Calu3 (cell line): ENCODE measurements around the gene COL4A6. TPM values are rescaled to one million over a fixed set of nuclear protein-coding genes. Genes with fewer than 3 reads are reported as not detected.

Source experiments
- BruUV-seq: library from RNA; stranded (reverse); fragments of 400-500 nt; replicated peaks from 2 replicates; lab custom pipeline; 2021; lab: Mats Ljungman, UMichigan
- CTCF ChIA-PET: fragments of 300-600 bp; sonication (Branson Sonifier 250); formaldehyde crosslinking; loops from one replicate; lab custom pipeline; 2022; ENCODE audit warnings: antibody characterized with exemption; lab: Charles Lee
- DNase-seq: peaks from one replicate; pipeline ENCODE4 v3.0.0; 2022
- H3K27ac Mint-ChIP-seq: one replicate; pipeline ENCODE4 v1.8.0; 2022; ENCODE audit warnings: mixed read lengths; ENCODE audit not compliant: unreplicated experiment
- H3K27me3 Mint-ChIP-seq: one replicate; pipeline ENCODE4 v1.8.0; 2022; ENCODE audit warnings: mixed read lengths; ENCODE audit not compliant: unreplicated experiment
- H3K36me3 Mint-ChIP-seq: one replicate; pipeline ENCODE4 v1.8.0; 2022; ENCODE audit warnings: mild to moderate bottlenecking, moderate library complexity, mixed read lengths; ENCODE audit not compliant: insufficient read depth, unreplicated experiment
- H3K4me1 Mint-ChIP-seq: one replicate; pipeline ENCODE4 v1.8.0; 2022; ENCODE audit warnings: mild to moderate bottlenecking, low read depth, mixed read lengths; ENCODE audit not compliant: unreplicated experiment
- H3K4me3 Mint-ChIP-seq: one replicate; pipeline ENCODE4 v1.8.0; 2022; ENCODE audit warnings: mild to moderate bottlenecking, low read depth, moderate library complexity, mixed read lengths; ENCODE audit not compliant: unreplicated experiment
- H3K9me3 Mint-ChIP-seq: one replicate; pipeline ENCODE4 v1.8.0; 2022; ENCODE audit warnings: low read depth, mixed read lengths; ENCODE audit not compliant: unreplicated experiment
- CTCF ChIP-seq: fragments of 200-600 bp; IDR thresholded peaks from one replicate; pipeline ENCODE4 v1.8.0; 2022; ENCODE audit warnings: antibody characterized with exemption; ENCODE audit not compliant: unreplicated experiment
- intact Hi-C: fragments of 100-400 bp; cut with micrococcal nuclease; formaldehyde crosslinking; loops from one replicate; pipeline ENCODE4 v1.10.0; 2022; ENCODE audit not compliant: unreplicated experiment
- total RNA-seq: library from RNA; stranded (reverse); gene quantifications from 2 replicates; pipeline ENCODE4 v1.2.3, GENCODE V29; 2022

COL4A6 gene
- total RNA-seq, 1 experiment from 2014 or later: 0.31 TPM

- Mint-ChIP-seq H3K4me3 (no peak overlapping the region), H3K36me3 (no peaks in the 10 kb centered on the region), H3K9me3 (peaks cover 3% of the 10 kb centered on the region), H3K27ac (no peak overlapping the region), H3K27me3 (no peaks in the 10 kb centered on the region), H3K4me1 (peaks cover 18% of the 10 kb centered on the region)
- CTCF ChIA-PET: no interaction called here
- no TSS peak for BruUV-seq
- peak; percentile 13 for DNase-seq
- TF ChIP-seq CTCF: no peak
- intact Hi-C loops: no loop called here
Measured at GRCh38 chrX:108312957-108313356, 125.3 kb downstream of the COL4A6 start.

- Mint-ChIP-seq H3K4me3 (no peak overlapping the region), H3K27ac (no peak overlapping the region), H3K27me3 (no peaks in the 10 kb centered on the region), H3K9me3 (peaks cover 3% of the 10 kb centered on the region), H3K4me1 (peaks cover 18% of the 10 kb centered on the region), H3K36me3 (no peaks in the 10 kb centered on the region)
- no peak for DNase-seq
- no TSS peak for BruUV-seq
- CTCF ChIA-PET: no interaction called here
- intact Hi-C loops: no loop called here
- no peak for TF ChIP-seq CTCF
Measured at GRCh38 chrX:108312011-108312410, 126.2 kb downstream of the COL4A6 start.

GRCh38 chrX:108310506-108310905 lies 127.7 kb downstream of the COL4A6 start:
- TF ChIP-seq CTCF: no peak
- no peak overlapping the region for H3K27ac Mint-ChIP-seq
- no TSS peak for BruUV-seq

GRCh38 chrX:108309144-108309543 lies 129.1 kb downstream of the COL4A6 start:
- Mint-ChIP-seq H3K27me3 (no peaks in the 10 kb centered on the region), H3K4me1 (peaks cover 18% of the 10 kb centered on the region), H3K4me3 (no peak overlapping the region), H3K27ac (peak overlapping the region; percentile 16), H3K9me3 (peaks cover 3% of the 10 kb centered on the region), H3K36me3 (no peaks in the 10 kb centered on the region)
- BruUV-seq: no TSS peak
- no peak for TF ChIP-seq CTCF
- intact Hi-C loops: loop anchor here (2.0 kb wide), 1 partner anchor 228 kb away; no protein-coding TSS in a partner anchor
- CTCF ChIA-PET: interaction anchor here (0.7 to 0.8 kb wide), 2 partner anchors 12 to 15 kb away, joined by 3 read pairs; no protein-coding TSS in a partner anchor
- no peak for DNase-seq

More at GRCh38 chrX:108310506-108310905, 127.7 kb downstream of the COL4A6 start:
- H3K4me1 Mint-ChIP-seq: peaks cover 18% of the 10 kb centered on the region
- no peaks in the 10 kb centered on the region for H3K27me3 Mint-ChIP-seq
- CTCF ChIA-PET: no interaction called here
- H3K9me3 Mint-ChIP-seq: peaks cover 3% of the 10 kb centered on the region
- H3K4me3 Mint-ChIP-seq: no peak overlapping the region
- intact Hi-C loops: no loop called here
- H3K36me3 Mint-ChIP-seq: no peaks in the 10 kb centered on the region
- DNase-seq: no peak
